ENCODE measurements around the gene CAPZB. TPM values are rescaled to one million over a fixed set of nuclear protein-coding genes. Genes with fewer than 3 reads are reported as not detected.

CAPZB gene
- total RNA-seq, 1 experiment from 2014 or later, result 348 TPM

DNA sequence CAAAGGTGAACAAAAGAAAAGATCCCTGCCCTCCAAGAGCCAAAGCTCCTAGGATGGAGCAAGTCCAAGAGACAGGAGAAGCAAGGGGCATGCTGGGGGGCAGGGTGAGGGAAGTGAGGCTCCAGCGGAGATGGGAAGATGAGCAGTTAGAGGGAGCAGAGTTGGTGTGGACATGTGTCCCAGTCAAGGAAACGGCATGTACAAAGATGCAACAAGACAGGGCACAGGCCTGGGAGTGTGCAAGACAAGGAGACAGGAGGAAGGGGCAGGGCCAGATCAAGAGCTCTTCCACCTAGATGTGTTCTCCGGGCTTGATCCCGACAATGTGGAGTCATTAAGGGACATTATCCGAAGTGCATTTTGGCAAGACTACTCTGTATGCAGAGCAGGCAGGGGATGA is 82.1 kb downstream of the CAPZB start:
- H4K20me1 ChIP-seq (ENCODE audit: control insufficient read depth, insufficient read depth, insufficient read length), result peaks cover 3% of the 10 kb centered on the region
- H3K9me3 ChIP-seq (ENCODE audit: control insufficient read depth, low read depth, low read length), result no peaks in the 10 kb centered on the region
- no peak overlapping the region for H3K4ac ChIP-seq (ENCODE audit: low read depth, low read length)
- no peaks in the 10 kb centered on the region for H3K23me2 ChIP-seq (ENCODE audit: insufficient read length, low read depth, low read length, poor library complexity, severe bottlenecking)
- Mint-ChIP-seq H3K4me3 (peak overlapping the region in 1 of 2 experiments; percentile 3; a peak in 1 of 5 replicates), H3K36me3 (ENCODE audit: insufficient read depth in 1 of 3, low read depth in 3 of 3) (peaks cover 10 to 26% (median 18%) of the 10 kb centered on the region in 3 experiments), H3K27me3 (ENCODE audit: low read depth) (no peaks in the 10 kb centered on the region), H3K4me1 (peaks cover 76 to 85% of the 10 kb centered on the region in 2 experiments), H3K27ac (peak overlapping the region; percentile 28 to 83 (median 71); a peak in 3 of 7 replicates), H3K9me3 (no peaks in the 10 kb centered on the region)
- no peak overlapping the region for H4K5ac ChIP-seq (ENCODE audit: insufficient read length, low read depth, low read length)
- H3K56ac ChIP-seq (ENCODE audit: insufficient read length, low read depth, low read length), result no peak overlapping the region
- H3K18ac ChIP-seq (ENCODE audit: insufficient read length, low read depth, low read length), result no peak overlapping the region
- no peak overlapping the region for H3T11ph ChIP-seq (ENCODE audit: low read length)
- DNase-seq, result no peak
- H2BK120ac ChIP-seq (ENCODE audit: low read depth, low read length, poor library complexity, severe bottlenecking), result no peak overlapping the region
- H3K4me1 ChIP-seq (ENCODE audit: insufficient read depth, low read length), result peaks cover 9% of the 10 kb centered on the region
- TF ChIP-seq, protein P1, sequence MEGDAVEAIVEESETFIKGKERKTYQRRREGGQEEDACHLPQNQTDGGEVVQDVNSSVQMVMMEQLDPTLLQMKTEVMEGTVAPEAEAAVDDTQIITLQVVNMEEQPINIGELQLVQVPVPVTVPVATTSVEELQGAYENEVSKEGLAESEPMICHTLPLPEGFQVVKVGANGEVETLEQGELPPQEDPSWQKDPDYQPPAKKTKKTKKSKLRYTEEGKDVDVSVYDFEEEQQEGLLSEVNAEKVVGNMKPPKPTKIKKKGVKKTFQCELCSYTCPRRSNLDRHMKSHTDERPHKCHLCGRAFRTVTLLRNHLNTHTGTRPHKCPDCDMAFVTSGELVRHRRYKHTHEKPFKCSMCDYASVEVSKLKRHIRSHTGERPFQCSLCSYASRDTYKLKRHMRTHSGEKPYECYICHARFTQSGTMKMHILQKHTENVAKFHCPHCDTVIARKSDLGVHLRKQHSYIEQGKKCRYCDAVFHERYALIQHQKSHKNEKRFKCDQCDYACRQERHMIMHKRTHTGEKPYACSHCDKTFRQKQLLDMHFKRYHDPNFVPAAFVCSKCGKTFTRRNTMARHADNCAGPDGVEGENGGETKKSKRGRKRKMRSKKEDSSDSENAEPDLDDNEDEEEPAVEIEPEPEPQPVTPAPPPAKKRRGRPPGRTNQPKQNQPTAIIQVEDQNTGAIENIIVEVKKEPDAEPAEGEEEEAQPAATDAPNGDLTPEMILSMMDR (conservative IDR thresholded peaks at IDR 0.05), result no peak
- no peak overlapping the region for H3K4me2 ChIP-seq (ENCODE audit: insufficient read depth, insufficient read length, low read length)
- H3K23ac ChIP-seq (ENCODE audit: insufficient read length, low read depth, low read length), result no peak overlapping the region
- no peak overlapping the region for H4K8ac ChIP-seq (replicated peaks; ENCODE audit: insufficient read length, low read depth, low read length)
- H3K27ac ChIP-seq (ENCODE audit: insufficient read length, low read depth, low read length), result no peak overlapping the region
- H2BK12ac ChIP-seq (ENCODE audit: insufficient read length, low read depth, low read length), result no peak overlapping the region
- no peak overlapping the region for H2BK5ac ChIP-seq (ENCODE audit: insufficient read length, low read length)
- no peak overlapping the region for H3K9ac ChIP-seq (ENCODE audit: extremely low read depth, insufficient read length, low read length)
- no peak overlapping the region for H2BK20ac ChIP-seq (ENCODE audit: low read depth, low read length, poor library complexity, severe bottlenecking)
- H2AFZ ChIP-seq (ENCODE audit: low read length), result no peak overlapping the region
- no peak overlapping the region for H2AK5ac ChIP-seq (ENCODE audit: insufficient read length, low read length)
- WGBS (ENCODE audit: extremely low coverage, insufficient read length, low lambda C conversion rate), result no CpG with 5 or more reads among the region's 5 CpGs
- no peak overlapping the region; the same call in 1 of the 2 replicates for H3K14ac ChIP-seq (ENCODE audit: insufficient read depth, low read length)
- no peaks in the 10 kb centered on the region for H3K27me3 ChIP-seq (ENCODE audit: insufficient read depth, low read length)
- H2BK15ac ChIP-seq (ENCODE audit: low read depth, low read length), result no peak overlapping the region
- peaks cover 10% of the 10 kb centered on the region for H3K79me1 ChIP-seq (ENCODE audit: insufficient read depth, low read depth, low read length, poor library complexity, severe bottlenecking)
- H3K79me2 ChIP-seq (ENCODE audit: insufficient read depth, low read length), result peaks cover 2% of the 10 kb centered on the region; the same call in 1 of the 2 replicates
- H4K91ac ChIP-seq (ENCODE audit: insufficient read length, low read depth, low read length), result no peak overlapping the region

All from H9 (cell line).